GM21360 (cell line): ENCODE data around the gene CFAP53.
"Not testable (repeated sequence)": the region's sequence is repeated elsewhere in the genome, so short reads cannot be mapped to it uniquely, and the experiment has no call there.

Experiments used
- ATAC-seq: cut with Tn5 transposase; IDR thresholded peaks from one replicate; pipeline ENCODE4 v1.9.1; 2021; ENCODE audit warnings: mild to moderate bottlenecking, moderate library complexity; ENCODE audit not compliant: unreplicated experiment

The CFAP53 gene

GRCh38 chr18:50266248-50266704 lies at the start of gene CFAP53:
TSS of gene CFAP53 (minus strand) at chr18:50266495. CDS start at chr18:50266404, 91 bp downstream.
- ATAC-seq: peak; percentile 82

GRCh38 chr18:50315100-50315871 lies 49.0 kb upstream of the CFAP53 start:
- peak; percentile 77 for ATAC-seq

GRCh38 chr18:50313873-50314460 lies 47.7 kb upstream of the CFAP53 start:
- no peak for ATAC-seq

- ATAC-seq: no peak
Observed at GRCh38 chr18:50313031-50313607, 46.8 kb upstream of the CFAP53 start.

- ATAC-seq: peak; percentile 57
Observed at GRCh38 chr18:50312296-50313030, 46.2 kb upstream of the CFAP53 start.

GRCh38 chr18:50311650-50312049 lies 45.4 kb upstream of the CFAP53 start:
- no peak for ATAC-seq

GRCh38 chr18:50310080-50310479 lies 43.8 kb upstream of the CFAP53 start:
- no peak for ATAC-seq

- not testable (repeated sequence) for ATAC-seq
Observed at GRCh38 chr18:50308851-50309250, 42.6 kb upstream of the CFAP53 start.

GRCh38 chr18:50307738-50308470 lies 41.6 kb upstream of the CFAP53 start:
- ATAC-seq: peak; percentile 76

GRCh38 chr18:50307400-50307737 lies 41.1 kb upstream of the CFAP53 start:
- ATAC-seq: no peak

- ATAC-seq: no peak
Observed at GRCh38 chr18:50306944-50307343, 40.6 kb upstream of the CFAP53 start.

- ATAC-seq: no peak
Observed at GRCh38 chr18:50301074-50301473, 34.8 kb upstream of the CFAP53 start.

GRCh38 chr18:50299626-50300388 lies 33.5 kb upstream of the CFAP53 start:
- no peak for ATAC-seq

- no peak for ATAC-seq
Observed at GRCh38 chr18:50298443-50299284, 32.4 kb upstream of the CFAP53 start.

GRCh38 chr18:50297621-50298442 lies 31.5 kb upstream of the CFAP53 start:
- ATAC-seq: peak; percentile 98

GRCh38 chr18:50293039-50293438 lies 26.7 kb upstream of the CFAP53 start:
- no peak for ATAC-seq

GRCh38 chr18:50289108-50289443 lies 22.8 kb upstream of the CFAP53 start:
- no peak for ATAC-seq

- not testable (repeated sequence) for ATAC-seq
Observed at GRCh38 chr18:50288348-50289107, 22.2 kb upstream of the CFAP53 start.
